K562 treated with DMSO at 1 percent for 24 hours (cell line): ENCODE measurements around the gene ZNF317. TPM values are rescaled to one million over a fixed set of nuclear protein-coding genes. Genes with fewer than 3 reads are reported as not detected.

ENCODE experiments used
- total RNA-seq: library from RNA; unstranded; fragments of 300-600 nt; gene quantifications from 2 replicates; pipeline ENCODE4 v1.2.3, GENCODE V29; 2022; ENCODE audit warnings: low read depth; ENCODE audit not compliant: insufficient read depth

Gene ZNF317
- total RNA-seq = 15.4 and 16.9 TPM in 2 replicates

GRCh38 chr19:9140159-9140874 lies at the start of gene ZNF317:
Gene ZNF317, plus strand, starts transcription at chr19:9140397. Its CDS starts 15,620 bp downstream, at chr19:9156017.

DNA sequence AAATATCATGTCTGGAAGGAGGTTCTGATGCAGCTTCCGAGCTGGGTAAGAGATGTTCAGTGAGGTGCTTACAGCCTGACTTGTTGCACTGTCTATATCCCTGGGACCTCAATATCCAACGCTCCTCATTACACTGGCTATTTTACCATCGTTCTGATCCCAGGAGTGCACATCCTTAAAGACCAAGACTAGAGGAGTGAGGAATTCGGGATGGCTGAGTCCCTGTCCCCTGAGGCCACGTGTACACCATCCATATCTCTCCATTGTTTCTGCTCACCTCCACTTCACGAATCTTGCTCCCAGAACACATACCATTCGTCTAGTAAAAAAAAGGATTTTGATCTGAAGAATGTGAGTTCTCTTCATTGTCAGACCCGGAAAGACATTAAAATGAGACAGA lies 32.8 kb upstream of the ZNF317 start, which contains the start of gene OR7G2:
Gene OR7G2 (minus strand): TSS at position 101 of the 400 bp plus-strand sequence. CDS start 4,232 bp downstream, outside the sequence.

DNA sequence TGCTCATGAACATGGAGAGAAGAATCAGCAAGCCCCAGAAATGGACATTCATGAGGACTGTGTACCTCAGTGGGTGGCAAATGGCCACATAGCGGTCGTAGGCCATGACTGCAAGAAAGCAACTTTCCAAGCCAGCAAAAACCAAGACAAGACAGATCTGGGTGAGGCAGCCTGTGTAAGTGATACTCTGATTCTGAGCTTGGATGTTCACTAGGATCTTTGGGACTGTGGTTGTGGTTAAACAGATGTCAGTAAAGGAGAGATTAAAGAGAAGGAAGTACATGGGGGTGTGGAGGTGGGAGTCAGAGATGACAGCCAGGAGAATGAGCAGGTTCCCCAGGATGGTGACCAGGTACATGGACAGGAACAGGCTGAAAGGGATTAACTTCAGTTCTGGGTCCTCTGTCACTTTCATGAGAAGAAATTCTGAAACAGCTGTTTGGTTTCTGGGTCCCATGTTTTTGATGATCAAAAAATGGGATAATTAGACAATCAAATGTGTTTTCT lies 24.8 kb upstream of the ZNF317 start, which contains the start of gene OR7G1:
Gene OR7G1 (minus strand): TSS at position 457 of the 507 bp plus-strand sequence. CDS start 0 bp downstream, at position 457.

DNA sequence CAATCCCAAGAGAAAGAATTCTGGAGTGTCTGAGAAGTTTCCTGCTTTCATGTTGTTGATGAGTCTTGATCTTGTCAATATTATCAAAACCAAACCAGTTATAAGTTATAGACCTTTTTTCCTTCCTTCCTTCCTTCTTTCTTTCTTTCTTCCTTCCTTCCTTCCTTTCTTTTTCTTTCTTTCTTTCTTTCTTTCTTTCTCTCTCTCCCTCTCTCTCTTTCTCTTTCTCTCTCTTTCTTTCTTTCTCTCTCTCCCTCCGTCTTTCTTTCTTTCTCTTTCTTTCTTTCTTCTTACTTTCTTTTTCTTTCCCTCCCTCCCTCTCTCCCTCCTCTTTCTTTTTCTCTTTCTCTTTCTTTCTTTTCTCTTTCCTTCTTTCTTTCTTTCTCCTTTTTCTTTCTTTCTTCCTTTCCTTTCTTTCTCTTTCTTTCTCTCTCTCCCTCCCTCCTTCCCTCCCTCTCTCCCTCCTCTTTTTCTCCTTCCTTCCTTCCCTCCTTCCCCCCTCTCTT lies 13.2 kb upstream of the ZNF317 start, which contains the start of gene OR7G3:
Gene OR7G3 (minus strand): TSS at position 51 of the 506 bp plus-strand sequence. CDS start 0 bp downstream, at position 51.

GRCh38 chr19:9178901-9179300 lies 38.7 kb downstream of the ZNF317 start, which contains the start of gene OR7D2:
Gene OR7D2, plus strand, starts transcription at chr19:9178979. Its CDS starts 6,803 bp downstream, at chr19:9185782.

Other genes with a start within 250 kb of the ZNF317 start
- gene MUC16, start 130.0 kb upstream of the ZNF317 start, total RNA-seq = not detected in 2 replicates
- not detected in 2 replicates for gene OR1M1, start 53.3 kb upstream of the ZNF317 start, total RNA-seq
- not detected in 2 replicates for gene OR7G2, start 32.9 kb upstream of the ZNF317 start, total RNA-seq
- gene OR7G1, start 24.6 kb upstream of the ZNF317 start, total RNA-seq = not detected in 2 replicates
- gene OR7G3, start 13.4 kb upstream of the ZNF317 start, total RNA-seq = not detected in 2 replicates
- 0.38 and 0.75 TPM in 2 replicates for gene OR7D2, start 38.6 kb downstream of the ZNF317 start, total RNA-seq
- gene OR7D4, start 79.2 kb downstream of the ZNF317 start, total RNA-seq = not detected in 2 replicates
- not detected in 2 replicates for gene OR7E24, start 110.5 kb downstream of the ZNF317 start, total RNA-seq
- 2.9 and 5.7 TPM in 2 replicates for gene ZNF699, start 169.4 kb downstream of the ZNF317 start, total RNA-seq
- gene ZNF559, start 183.8 kb downstream of the ZNF317 start, total RNA-seq = 5.7 and 8.4 TPM in 2 replicates
- gene ZNF177, start 222.6 kb downstream of the ZNF317 start, total RNA-seq = 2.2 and 7.2 TPM in 2 replicates